ENCODE data around the gene PPARA.

PPARA gene

DNA sequence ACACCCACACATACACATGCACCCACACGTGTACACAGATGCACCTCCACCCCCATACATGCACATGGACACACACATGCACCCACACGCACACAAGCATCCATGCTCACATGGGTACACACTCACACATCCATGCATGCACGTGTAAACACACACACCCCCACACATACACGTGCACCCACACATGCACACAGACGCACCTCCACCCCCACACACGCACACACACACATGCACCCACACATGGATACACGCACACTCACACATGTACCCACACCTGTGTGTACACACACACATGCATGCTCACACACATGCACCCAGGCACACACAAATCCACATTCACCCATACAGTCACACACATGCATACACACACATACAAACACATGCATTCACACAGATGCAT, 75.3 kb downstream of the PPARA start:
- no peaks in the 10 kb centered on the region for H3K79me2 ChIP-seq (ENCODE audit: low read length)
- no peaks in the 10 kb centered on the region for H3K27me3 ChIP-seq (ENCODE audit: low read depth, low read length)
- no peak overlapping the region for H3K9ac ChIP-seq (ENCODE audit: low read length)
- H3K36me3 ChIP-seq (replicated peaks; ENCODE audit: low read depth, low read length), result peaks cover 18% of the 10 kb centered on the region
- no peaks in the 10 kb centered on the region for H3K9me3 ChIP-seq (ENCODE audit: insufficient read depth, low read length)
- H2AFZ ChIP-seq (ENCODE audit: low read depth, low read length), result no peak overlapping the region
- TF ChIP-seq, protein P1, sequence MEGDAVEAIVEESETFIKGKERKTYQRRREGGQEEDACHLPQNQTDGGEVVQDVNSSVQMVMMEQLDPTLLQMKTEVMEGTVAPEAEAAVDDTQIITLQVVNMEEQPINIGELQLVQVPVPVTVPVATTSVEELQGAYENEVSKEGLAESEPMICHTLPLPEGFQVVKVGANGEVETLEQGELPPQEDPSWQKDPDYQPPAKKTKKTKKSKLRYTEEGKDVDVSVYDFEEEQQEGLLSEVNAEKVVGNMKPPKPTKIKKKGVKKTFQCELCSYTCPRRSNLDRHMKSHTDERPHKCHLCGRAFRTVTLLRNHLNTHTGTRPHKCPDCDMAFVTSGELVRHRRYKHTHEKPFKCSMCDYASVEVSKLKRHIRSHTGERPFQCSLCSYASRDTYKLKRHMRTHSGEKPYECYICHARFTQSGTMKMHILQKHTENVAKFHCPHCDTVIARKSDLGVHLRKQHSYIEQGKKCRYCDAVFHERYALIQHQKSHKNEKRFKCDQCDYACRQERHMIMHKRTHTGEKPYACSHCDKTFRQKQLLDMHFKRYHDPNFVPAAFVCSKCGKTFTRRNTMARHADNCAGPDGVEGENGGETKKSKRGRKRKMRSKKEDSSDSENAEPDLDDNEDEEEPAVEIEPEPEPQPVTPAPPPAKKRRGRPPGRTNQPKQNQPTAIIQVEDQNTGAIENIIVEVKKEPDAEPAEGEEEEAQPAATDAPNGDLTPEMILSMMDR (IDR thresholded peaks at IDR 0.05; ENCODE audit: low read depth, low read length), result no peak
- TF ChIP-seq EZH2phosphoT487 (IDR thresholded peaks at IDR 0.05; ENCODE audit: low read depth), result no peak
- H3K27ac ChIP-seq (ENCODE audit: low read length), result no peak overlapping the region
- no peak overlapping the region for H3K4me3 ChIP-seq (ENCODE audit: low read length)
- H3K4me2 ChIP-seq (ENCODE audit: low read length), result no peak overlapping the region
- no peaks in the 10 kb centered on the region for H4K20me1 ChIP-seq (ENCODE audit: insufficient read depth, low read length)
- peaks cover 10% of the 10 kb centered on the region for H3K4me1 ChIP-seq (ENCODE audit: low read length)

DNA sequence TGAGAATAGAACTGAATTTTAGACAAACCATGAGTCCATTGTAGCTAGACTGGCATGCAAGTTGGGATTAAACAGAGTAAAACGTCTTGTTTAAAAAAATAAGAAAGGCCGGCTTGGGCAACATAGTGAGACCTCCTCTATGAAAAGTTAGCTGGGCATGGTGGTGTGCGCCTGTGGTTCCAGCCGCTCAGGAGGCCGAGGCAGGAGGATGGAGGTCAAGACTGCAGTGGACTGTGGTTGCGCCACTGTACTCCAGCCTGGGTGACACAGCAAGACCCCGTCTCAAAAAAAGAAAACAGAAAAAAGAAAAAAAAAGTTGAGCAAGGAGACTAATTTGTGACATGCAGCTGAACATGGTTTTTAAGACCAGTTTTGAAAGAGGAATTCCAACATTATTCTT, 76.3 kb downstream of the PPARA start:
- Histone ChIP-seq H4K20me1 (ENCODE audit: insufficient read depth, low read length) (no peaks in the 10 kb centered on the region), H3K27me3 (ENCODE audit: low read depth, low read length) (no peaks in the 10 kb centered on the region), H3K4me3 (ENCODE audit: low read length) (no peak overlapping the region), H3K4me2 (ENCODE audit: low read length) (no peak overlapping the region), H3K79me2 (ENCODE audit: low read length) (no peaks in the 10 kb centered on the region), H3K9ac (ENCODE audit: low read length) (no peak overlapping the region), H3K9me3 (ENCODE audit: insufficient read depth, low read length) (no peaks in the 10 kb centered on the region), H3K4me1 (ENCODE audit: low read length) (peaks cover under 1% of the 10 kb centered on the region; the same call in 1 of the 2 replicates), H3K36me3 (replicated peaks; ENCODE audit: low read depth, low read length) (peaks cover 16% of the 10 kb centered on the region), H3K27ac (ENCODE audit: low read length) (no peak overlapping the region), H2AFZ (ENCODE audit: low read depth, low read length) (no peak overlapping the region)
- no peak for TF ChIP-seq EZH2phosphoT487 (IDR thresholded peaks at IDR 0.05; ENCODE audit: low read depth)
- TF ChIP-seq, protein P1 (IDR thresholded peaks at IDR 0.05; ENCODE audit: low read depth, low read length), result no peak

DNA sequence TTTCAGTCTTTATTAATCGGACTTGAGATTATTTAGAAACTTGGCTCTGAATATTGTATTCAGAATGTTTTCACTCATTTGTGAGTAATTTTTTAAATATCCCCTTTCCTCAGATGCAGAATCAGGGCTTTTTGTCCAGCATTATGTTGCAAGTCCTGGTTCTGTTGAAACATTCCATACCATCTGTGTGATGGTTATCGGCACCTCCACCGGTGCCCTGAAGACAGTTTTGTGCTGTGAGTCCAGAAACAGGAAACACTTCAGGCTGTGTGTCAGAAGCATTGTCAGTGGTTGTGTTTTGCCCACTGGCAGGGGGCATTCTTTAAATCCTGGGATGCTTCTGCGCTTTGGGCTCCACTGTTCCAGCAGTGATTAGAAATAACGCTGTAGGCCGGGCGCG, 79.4 kb downstream of the PPARA start:
- TF ChIP-seq EZH2phosphoT487 (IDR thresholded peaks at IDR 0.05; ENCODE audit: low read depth), result no peak
- TF ChIP-seq, protein P1 (IDR thresholded peaks at IDR 0.05; ENCODE audit: low read depth, low read length), result no peak
- H3K4me2 ChIP-seq (ENCODE audit: low read length), result no peak overlapping the region

DNA sequence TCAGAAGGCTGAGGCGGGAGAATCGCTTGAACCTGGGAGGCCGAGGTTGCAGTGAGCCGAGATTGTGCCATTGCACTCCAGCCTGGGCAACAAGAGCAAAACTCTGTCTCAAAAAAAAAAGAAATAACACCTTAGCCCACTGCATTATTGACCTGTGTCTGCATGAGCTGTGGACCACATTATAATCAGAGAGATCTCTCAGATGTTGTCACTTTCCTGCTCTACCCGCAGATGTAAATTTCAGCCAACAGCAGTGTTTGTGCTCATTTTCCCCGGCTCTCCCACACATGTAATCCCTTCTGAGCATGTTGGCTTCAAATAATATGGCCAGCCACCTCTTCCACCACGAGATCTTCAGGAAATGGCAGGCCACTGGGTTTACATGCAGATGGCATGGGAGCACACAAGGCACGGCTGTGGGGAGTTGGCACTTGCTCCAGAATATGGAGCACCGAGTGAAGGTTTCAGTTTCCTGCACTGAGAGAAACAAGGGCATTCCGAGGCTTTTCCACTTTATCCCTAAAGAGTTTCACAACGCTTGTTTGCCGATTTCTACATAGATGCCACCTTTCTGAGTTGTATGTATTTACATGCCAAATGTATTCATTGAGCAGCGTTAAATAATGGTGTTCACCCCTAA, 80.1 kb downstream of the PPARA start:
- Histone ChIP-seq H3K9ac (ENCODE audit: low read length) (no peak overlapping the region), H3K36me3 (replicated peaks; ENCODE audit: low read depth, low read length) (peaks cover 17% of the 10 kb centered on the region), H2AFZ (ENCODE audit: low read depth, low read length) (no peak overlapping the region), H3K27ac (ENCODE audit: low read length) (no peak overlapping the region), H3K27me3 (ENCODE audit: low read depth, low read length) (no peaks in the 10 kb centered on the region), H3K4me2 (ENCODE audit: low read length) (no peak overlapping the region), H4K20me1 (ENCODE audit: insufficient read depth, low read length) (no peaks in the 10 kb centered on the region), H3K4me3 (ENCODE audit: low read length) (no peak overlapping the region), H3K9me3 (ENCODE audit: insufficient read depth, low read length) (no peaks in the 10 kb centered on the region), H3K79me2 (ENCODE audit: low read length) (no peaks in the 10 kb centered on the region), H3K4me1 (ENCODE audit: low read length) (no peaks in the 10 kb centered on the region)
- TF ChIP-seq, protein P1 (IDR thresholded peaks at IDR 0.05; ENCODE audit: low read depth, low read length), result no peak
- TF ChIP-seq EZH2phosphoT487 (IDR thresholded peaks at IDR 0.05; ENCODE audit: low read depth), result no peak

More for the DNA sequence above, 79.4 kb downstream of the PPARA start:
- no peaks in the 10 kb centered on the region for H3K27me3 ChIP-seq (ENCODE audit: low read depth, low read length)
- H4K20me1 ChIP-seq (ENCODE audit: insufficient read depth, low read length), result no peaks in the 10 kb centered on the region
- H3K79me2 ChIP-seq (ENCODE audit: low read length), result no peaks in the 10 kb centered on the region
- H3K36me3 ChIP-seq (replicated peaks; ENCODE audit: low read depth, low read length), result peaks cover 14% of the 10 kb centered on the region
- no peaks in the 10 kb centered on the region for H3K4me1 ChIP-seq (ENCODE audit: low read length)
- H3K4me3 ChIP-seq (ENCODE audit: low read length), result no peak overlapping the region
- H3K9ac ChIP-seq (ENCODE audit: low read length), result no peak overlapping the region
- H3K9me3 ChIP-seq (ENCODE audit: insufficient read depth, low read length), result no peaks in the 10 kb centered on the region
- H2AFZ ChIP-seq (ENCODE audit: low read depth, low read length), result no peak overlapping the region
- no peak overlapping the region for H3K27ac ChIP-seq (ENCODE audit: low read length)

Data from OCI-LY3 (cell line).